HG02943 (cell line): ENCODE results near the gene NOTCH4.

Experiments used
- ATAC-seq: cut with Tn5 transposase; IDR thresholded peaks from one replicate; pipeline ENCODE4 v1.9.1; 2021; ENCODE audit warnings: mild to moderate bottlenecking, low read depth, moderate library complexity; ENCODE audit not compliant: unreplicated experiment

NOTCH4 gene

GRCh38 chr6:32183030-32183429 is 40.8 kb downstream of the NOTCH4 start:
- ATAC-seq = no peak

DNA sequence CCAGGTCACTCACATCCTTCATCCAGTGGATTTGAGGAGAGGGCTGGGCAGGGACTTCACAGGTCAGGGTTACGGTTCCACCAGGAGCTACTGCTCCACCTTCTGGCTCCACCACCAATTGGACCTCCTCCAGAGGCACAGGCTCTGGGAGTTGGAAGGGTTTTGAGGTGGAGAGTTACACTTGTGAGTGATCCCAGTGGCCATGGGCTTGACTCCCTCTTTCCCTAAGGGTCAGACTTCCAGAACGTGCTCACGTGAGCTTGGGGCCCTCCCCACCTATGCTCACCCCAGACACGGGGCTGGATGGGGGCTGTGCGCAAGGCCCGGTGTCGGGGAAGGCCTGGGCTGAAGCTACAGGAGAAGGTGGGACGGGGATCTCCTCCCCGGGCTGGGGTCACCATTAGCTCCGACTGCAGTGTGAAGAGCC is 41.3 kb downstream of the NOTCH4 start:
- ATAC-seq = no peak

DNA sequence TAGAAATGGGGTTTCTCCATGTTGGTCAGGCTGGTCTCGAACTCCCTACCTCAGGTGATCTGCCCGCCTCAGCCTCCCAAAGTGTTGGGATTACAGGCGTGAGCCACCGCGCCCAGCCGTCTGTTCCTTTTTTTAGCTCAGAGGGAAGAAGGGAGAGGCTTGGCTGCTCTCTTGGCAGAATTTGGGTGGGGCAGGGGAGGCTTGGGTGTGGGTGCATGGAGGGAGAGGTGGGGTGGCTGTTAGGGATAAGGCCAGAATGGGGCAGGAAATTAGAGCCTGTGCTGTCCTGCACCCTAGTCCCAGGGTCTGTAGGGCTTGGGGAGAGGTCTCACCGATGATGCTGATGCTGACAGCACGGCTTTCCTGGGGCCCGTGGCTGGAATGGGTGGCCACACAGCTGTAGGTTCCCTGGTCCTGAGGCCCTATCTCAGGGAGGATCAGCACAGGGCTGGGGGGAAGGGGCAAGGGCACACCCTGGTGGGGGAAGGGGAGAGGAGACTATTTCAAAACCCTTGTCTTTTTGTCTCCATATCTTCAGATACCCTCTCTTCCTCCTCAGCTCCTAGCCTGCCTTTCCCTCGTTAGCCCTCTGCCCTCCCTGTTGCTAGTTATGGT is 41.8 kb downstream of the NOTCH4 start:
- ATAC-seq = no peak

- no peak for ATAC-seq
Observed at GRCh38 chr6:32181148-32181702, 42.6 kb downstream of the NOTCH4 start.

DNA sequence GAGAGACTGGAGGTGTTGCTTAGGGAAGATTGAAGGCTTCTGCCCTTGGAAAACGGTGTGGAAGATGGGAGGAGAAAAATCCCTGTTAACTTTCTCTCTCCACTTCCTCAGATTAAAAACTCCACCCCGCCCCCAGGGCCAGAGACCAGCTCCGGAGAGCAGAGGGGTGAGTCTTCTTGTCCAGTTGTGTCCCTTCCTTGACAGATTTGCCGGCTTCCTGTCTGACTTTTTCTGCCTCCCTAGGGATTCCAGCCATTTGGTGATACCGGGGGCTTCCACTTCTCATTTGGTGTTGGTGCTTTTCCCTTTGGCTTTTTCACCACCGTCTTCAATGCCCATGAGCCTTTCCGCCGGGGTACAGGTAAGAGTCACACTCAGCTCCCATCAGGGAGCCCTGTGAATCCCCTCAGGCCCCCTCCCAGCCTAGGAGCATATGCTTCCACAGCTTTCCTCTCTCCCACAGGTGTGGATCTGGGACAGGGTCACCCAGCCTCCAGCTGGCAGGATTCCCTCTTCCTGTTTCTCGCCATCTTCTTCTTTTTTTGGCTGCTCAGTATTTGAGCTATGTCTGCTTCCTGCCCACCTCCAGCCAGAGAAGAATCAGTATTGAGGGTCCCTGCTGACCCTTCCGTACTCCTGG is 44.0 kb downstream of the NOTCH4 start:
- ATAC-seq = no peak

GRCh38 chr6:32178547-32179440 is 45.1 kb downstream of the NOTCH4 start:
- ATAC-seq = no peak

- ATAC-seq = peak; percentile 65
Observed at GRCh38 chr6:32177788-32178546, 45.9 kb downstream of the NOTCH4 start, which contains the start of gene RNF5. TSS of gene RNF5 (plus strand) at chr6:32178405. CDS start at chr6:32178512, 107 bp downstream.

DNA sequence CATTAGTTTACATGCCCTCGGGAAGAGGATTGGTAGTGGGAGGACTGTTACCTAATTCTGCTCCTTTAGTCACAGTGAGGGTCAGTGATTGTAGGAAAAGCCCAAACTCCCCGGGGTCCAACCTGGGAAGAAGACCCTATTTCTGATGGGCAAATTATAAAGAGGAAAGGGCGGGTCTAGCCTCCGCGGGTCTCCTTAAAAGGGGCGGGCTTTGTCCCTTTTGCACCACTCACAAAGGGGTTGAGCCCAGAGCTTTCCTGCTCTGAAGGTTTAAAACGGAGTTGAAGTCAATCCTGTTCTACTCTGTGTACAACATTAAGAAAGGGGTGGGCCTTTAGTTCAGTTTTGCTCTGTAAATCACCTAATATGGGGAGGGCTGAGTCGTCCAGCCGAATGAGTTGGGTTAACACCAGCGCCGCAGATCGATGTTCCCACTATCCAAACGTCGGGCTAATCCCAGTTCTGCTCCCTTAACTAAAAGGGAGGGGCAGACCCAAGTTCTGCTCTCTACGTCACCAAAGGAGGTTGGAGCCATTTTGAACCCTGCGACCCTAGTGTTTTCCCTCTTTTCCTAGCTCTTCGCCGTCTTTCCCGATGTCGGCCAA is 46.6 kb downstream of the NOTCH4 start:
- no peak for ATAC-seq

DNA sequence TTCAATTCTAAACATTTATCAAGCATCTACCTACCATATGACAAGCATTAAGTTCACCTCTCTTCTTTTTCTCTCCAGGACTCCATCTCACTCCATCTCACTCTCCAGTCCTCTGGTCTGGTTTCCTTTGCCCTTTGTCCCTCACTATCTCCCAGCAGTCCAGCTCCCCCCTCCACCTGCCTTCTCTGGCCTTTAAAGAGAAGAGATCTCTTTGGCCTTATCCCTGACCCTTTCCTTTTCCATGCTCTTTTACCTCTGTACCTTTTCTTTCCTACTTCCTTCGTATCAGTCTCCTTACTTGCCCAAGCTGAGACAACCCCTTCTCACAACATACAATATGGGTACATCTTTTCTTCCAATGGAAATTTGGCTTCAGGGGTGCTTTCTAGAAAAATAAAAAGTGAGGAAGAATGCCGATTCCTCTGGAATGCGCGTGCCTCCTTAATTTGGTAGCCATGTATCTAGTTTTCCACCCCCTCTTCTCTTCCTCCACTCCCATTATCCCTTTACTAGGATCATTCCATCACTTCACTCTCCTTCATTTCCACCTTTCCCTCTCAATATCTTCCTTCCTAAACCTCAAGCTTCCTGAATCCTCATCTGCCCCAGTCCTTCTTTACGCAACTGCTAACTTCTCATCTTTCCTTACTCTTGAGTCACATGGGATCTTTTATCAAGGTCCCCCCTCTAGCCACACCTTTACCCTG is 47.2 kb downstream of the NOTCH4 start:
- no peak for ATAC-seq

DNA sequence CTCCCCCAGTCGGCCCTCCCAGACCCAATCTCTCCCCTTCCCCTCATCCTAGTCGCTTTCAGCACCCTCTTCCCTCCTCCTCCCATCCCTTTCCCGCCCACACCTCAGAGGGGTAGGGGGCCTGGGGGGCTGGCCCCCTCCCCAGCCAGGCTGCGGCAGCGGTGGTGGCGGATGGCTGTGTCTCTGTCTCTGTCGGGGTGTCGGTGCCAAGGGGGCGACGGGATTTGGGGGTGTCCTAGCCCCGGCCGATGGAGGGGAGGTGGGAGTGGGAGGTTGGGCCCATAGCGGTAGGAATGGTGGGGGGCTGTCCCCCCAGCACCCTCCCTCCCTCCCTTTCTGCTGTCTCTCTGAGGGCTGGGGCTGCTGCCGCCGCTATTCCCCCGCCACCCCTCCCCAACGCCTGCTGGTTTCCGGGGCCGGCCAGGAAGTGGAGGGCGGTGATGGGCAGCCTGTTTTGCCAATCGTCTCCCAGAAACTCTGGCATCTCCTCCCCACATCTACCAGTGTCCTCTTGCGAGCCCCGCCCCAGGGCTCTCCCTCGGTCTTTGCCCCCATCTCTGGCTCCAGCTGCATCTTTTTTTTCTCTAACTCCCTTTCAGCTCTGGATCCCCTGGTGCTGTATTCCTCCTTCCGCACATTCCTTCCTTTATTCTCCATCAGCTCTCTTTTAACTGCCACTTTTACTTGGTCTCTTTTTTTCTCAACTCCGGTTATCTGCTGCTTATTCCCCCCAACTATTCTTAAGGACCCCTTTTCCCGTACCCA is 48.0 kb downstream of the NOTCH4 start, which contains the start of gene AGPAT1:
Gene AGPAT1 (minus strand): TSS at position 374 of the 765 bp plus-strand sequence. CDS start 4,588 bp downstream, outside the sequence.
- ATAC-seq = peak; percentile 43

- ATAC-seq = no peak
Observed at GRCh38 chr6:32175322-32175710, 48.6 kb downstream of the NOTCH4 start.

- no peak for ATAC-seq
Observed at GRCh38 chr6:32174416-32174815, 49.5 kb downstream of the NOTCH4 start.

- ATAC-seq = no peak
Observed at GRCh38 chr6:32173051-32173727, 50.7 kb downstream of the NOTCH4 start.

GRCh38 chr6:32171234-32171633 is 52.6 kb downstream of the NOTCH4 start:
- no peak for ATAC-seq

GRCh38 chr6:32170294-32170693 is 53.6 kb downstream of the NOTCH4 start:
- no peak for ATAC-seq

DNA sequence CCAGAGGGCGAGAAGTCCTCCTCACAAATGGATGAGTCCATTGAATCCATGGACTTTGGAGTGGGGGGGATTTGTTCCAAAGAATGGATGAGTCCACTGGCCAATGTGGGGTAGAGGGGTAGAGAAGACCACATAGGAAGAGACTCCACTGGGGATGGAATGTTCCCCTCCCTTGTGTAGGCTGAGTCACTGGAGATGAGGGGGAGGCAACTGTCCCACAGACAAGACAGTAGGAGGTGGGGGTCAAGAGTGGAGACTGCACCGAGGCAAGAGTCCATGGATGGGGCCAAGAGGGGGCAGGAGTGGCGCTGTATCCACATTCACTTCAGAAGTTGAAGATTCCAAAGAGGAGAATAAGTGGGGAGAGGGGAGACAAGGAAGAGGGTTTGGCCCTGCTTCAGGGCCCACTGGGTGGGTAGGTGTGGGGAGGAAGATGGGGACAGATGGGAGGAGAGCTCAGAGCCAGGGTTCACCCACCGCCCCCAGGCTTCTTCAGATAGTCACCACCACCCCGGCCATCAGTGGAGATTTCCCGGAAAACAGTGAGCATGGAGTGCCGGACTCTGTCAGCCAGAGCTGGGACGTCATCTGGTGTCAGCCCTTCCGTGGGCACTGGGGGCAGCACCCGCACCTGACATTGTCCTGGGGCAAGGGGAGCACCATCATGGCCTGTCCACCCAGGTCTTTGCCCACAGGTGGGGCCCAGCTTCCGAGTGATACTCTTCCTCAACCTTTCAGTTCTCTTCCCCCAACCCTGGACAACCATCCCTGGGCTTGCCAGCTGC is 54.9 kb downstream of the NOTCH4 start:
- no peak for ATAC-seq

DNA sequence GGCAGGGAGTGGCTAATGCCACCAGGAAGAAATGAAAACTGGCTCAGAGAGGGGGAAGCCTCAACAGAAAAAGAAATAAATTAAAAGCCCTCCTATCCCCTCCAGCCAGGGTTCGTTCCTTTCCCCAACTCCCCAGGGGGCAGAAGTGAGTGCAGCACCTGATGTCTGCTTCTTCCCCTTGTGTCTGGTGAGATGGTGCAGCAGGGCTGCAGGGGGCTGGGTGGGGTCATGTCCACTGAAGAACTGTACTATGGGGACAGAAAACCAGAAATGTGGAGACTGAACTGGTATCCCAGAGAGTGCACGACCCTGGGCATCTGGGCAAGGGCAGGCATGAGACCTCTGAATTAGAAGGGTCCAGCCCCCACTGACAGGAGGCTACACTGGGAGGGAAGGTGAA is 55.5 kb downstream of the NOTCH4 start:
- no peak for ATAC-seq
